Renal pelvis (tissue), 4 donors: Measurements from ENCODE around the gene ACIN1. TPM values are rescaled to one million over a fixed set of nuclear protein-coding genes. Genes with fewer than 3 reads are reported as not detected.

Source experiments
- DNase-seq: peaks from one replicate; pipeline ENCODE4 v3.0.0-alpha.2; 2013
- polyA plus RNA-seq, 3 donors: library from polyadenylated mRNA; unstranded; fragments of 120-200 nt; gene quantifications; one replicate each; pipeline ENCODE4 v1.2.1, GENCODE V29; 2013; ENCODE audit not compliant: insufficient read length in 3 of 3

ACIN1 gene
- polyA plus RNA-seq, 3 donors = 246 to 370 (median 335) TPM

GRCh38 chr14:23058654-23059504 is 36.1 kb downstream of the ACIN1 start:
- no peak for DNase-seq

- DNase-seq = peak; percentile 92
Observed at GRCh38 chr14:23057757-23058653, 36.9 kb downstream of the ACIN1 start.

- peak; percentile 81 for DNase-seq
Observed at GRCh38 chr14:23056956-23057756, 37.8 kb downstream of the ACIN1 start, which contains the start of gene CDH24. TSS of gene CDH24 (minus strand) at chr14:23057520. CDS start at chr14:23055733, 1,787 bp downstream.

- no peak for DNase-seq
Observed at GRCh38 chr14:23056145-23056955, 38.6 kb downstream of the ACIN1 start.

- DNase-seq = no peak
Observed at GRCh38 chr14:23055621-23056144, 39.3 kb downstream of the ACIN1 start.

GRCh38 chr14:23055147-23055550 is 39.8 kb downstream of the ACIN1 start:
- DNase-seq = no peak

- no peak for DNase-seq
Observed at GRCh38 chr14:23054000-23054811, 40.7 kb downstream of the ACIN1 start.

- DNase-seq = no peak
Observed at GRCh38 chr14:23053426-23053825, 41.5 kb downstream of the ACIN1 start.

- no peak for DNase-seq
Observed at GRCh38 chr14:23052671-23053070, 42.3 kb downstream of the ACIN1 start.

- no peak for DNase-seq
Observed at GRCh38 chr14:23052182-23052623, 42.7 kb downstream of the ACIN1 start.

- no peak for DNase-seq
Observed at GRCh38 chr14:23051141-23052057, 43.5 kb downstream of the ACIN1 start.

- DNase-seq = no peak
Observed at GRCh38 chr14:23049011-23049410, 45.9 kb downstream of the ACIN1 start.

- no peak for DNase-seq
Observed at GRCh38 chr14:23047751-23048693, 46.9 kb downstream of the ACIN1 start.

- no peak for DNase-seq
Observed at GRCh38 chr14:23047034-23047634, 47.8 kb downstream of the ACIN1 start.

GRCh38 chr14:23045419-23046357 is 49.2 kb downstream of the ACIN1 start:
- DNase-seq = no peak

GRCh38 chr14:23044840-23045239 is 50.1 kb downstream of the ACIN1 start:
- DNase-seq = no peak
